CD8-positive, alpha-beta memory T cell (primary cell): Measurements from ENCODE around the gene ERG. TPM values are rescaled to one million over a fixed set of nuclear protein-coding genes. Genes with fewer than 3 reads are reported as not detected.
A peak's percentile ranks its signal among the peaks of the same experiment; 100 is the strongest.

Experiments used
- CTCF ChIA-PET: fragments of 350-600 bp; sonication (Branson Sonifier 250); formaldehyde crosslinking; loops from one replicate; lab custom pipeline; 2021; ENCODE audit warnings: antibody characterized with exemption; lab: Charles Lee
- POLR2A ChIA-PET: fragments of 350-600 bp; sonication (Branson Sonifier 250); formaldehyde crosslinking; loops from one replicate; lab custom pipeline; 2021; ENCODE audit warnings: antibody characterized with exemption; lab: Charles Lee
- DNase-seq, 5 donors: peaks; one replicate each; pipeline versions ENCODE4 v3.0.0 to v3.0.0-alpha.2; 2020 to 2022; ENCODE audit warnings: mixed read lengths in 1 of 5
- H3K27ac ChIP-seq: one replicate; pipeline ENCODE4 v1.7.0; 2013; ENCODE audit warnings: low read depth, mild to moderate bottlenecking, low read length, moderate library complexity
- H3K27me3 ChIP-seq: 2 replicates; pipeline ENCODE4 v1.7.0; 2013; ENCODE audit warnings: low read length, mild to moderate bottlenecking; ENCODE audit not compliant: insufficient read depth, poor library complexity, severe bottlenecking
- H3K36me3 ChIP-seq: 2 replicates; pipeline ENCODE4 v1.7.0; 2013; ENCODE audit warnings: mild to moderate bottlenecking, low read length, moderate library complexity; ENCODE audit not compliant: insufficient read depth
- H3K4me1 ChIP-seq: 2 replicates; pipeline ENCODE4 v1.7.0; 2013; ENCODE audit warnings: mild to moderate bottlenecking, low read length, moderate library complexity; ENCODE audit not compliant: insufficient read depth
- H3K4me3 ChIP-seq: 2 replicates; pipeline ENCODE4 v1.7.0; 2013; ENCODE audit warnings: mild to moderate bottlenecking, low read length
- H3K9me3 ChIP-seq: 2 replicates; pipeline ENCODE4 v1.7.0; 2013; ENCODE audit warnings: mild to moderate bottlenecking, low read length
- H3K27ac Mint-ChIP-seq, 8 donors: one replicate each; pipeline ENCODE4 v1.8.0; 2020 to 2021; ENCODE audit warnings: mixed read lengths in 8 of 8, mild to moderate bottlenecking in 6 of 8, inconsistent platforms in 3 of 8, moderate library complexity in 3 of 8
- H3K27me3 Mint-ChIP-seq, 2 donors: one replicate each; pipeline ENCODE4 v1.8.0; 2020 to 2021; ENCODE audit warnings: mixed read lengths in 2 of 2, mild to moderate bottlenecking in 1 of 2, moderate library complexity in 1 of 2
- H3K36me3 Mint-ChIP-seq, 3 donors: one replicate each; pipeline ENCODE4 v1.8.0; 2020 to 2021; ENCODE audit warnings: mixed read lengths in 3 of 3, inconsistent platforms in 1 of 3, mild to moderate bottlenecking in 1 of 3
- H3K4me1 Mint-ChIP-seq, 3 donors: one replicate each; pipeline ENCODE4 v1.8.0; 2020 to 2021; ENCODE audit warnings: mixed read lengths in 3 of 3, inconsistent platforms in 1 of 3, mild to moderate bottlenecking in 1 of 3
- H3K4me3 Mint-ChIP-seq, 7 donors: one replicate each; pipeline ENCODE4 v1.8.0; 2020 to 2021; ENCODE audit warnings: mixed read lengths in 7 of 7, mild to moderate bottlenecking in 6 of 7, moderate library complexity in 4 of 7, inconsistent platforms in 2 of 7
- H3K9me3 Mint-ChIP-seq, 5 donors: one replicate each; pipeline ENCODE4 v1.8.0; 2020 to 2022; ENCODE audit warnings: mixed read lengths in 5 of 5, mild to moderate bottlenecking in 3 of 5, moderate library complexity in 2 of 5, inconsistent platforms in 1 of 5
- polyA plus RNA-seq: library from polyadenylated mRNA; unstranded; fragments of 300-500 nt; fragmentation: Illumina TruSeq; gene quantifications from one replicate; pipeline ENCODE4 v1.2.3, GENCODE V29; 2021
- total RNA-seq, 2 experiments: library from RNA; stranded (reverse); gene quantifications; one replicate each; pipeline ENCODE4 v1.2.3, GENCODE V29; 2021

Gene ERG, protein sequence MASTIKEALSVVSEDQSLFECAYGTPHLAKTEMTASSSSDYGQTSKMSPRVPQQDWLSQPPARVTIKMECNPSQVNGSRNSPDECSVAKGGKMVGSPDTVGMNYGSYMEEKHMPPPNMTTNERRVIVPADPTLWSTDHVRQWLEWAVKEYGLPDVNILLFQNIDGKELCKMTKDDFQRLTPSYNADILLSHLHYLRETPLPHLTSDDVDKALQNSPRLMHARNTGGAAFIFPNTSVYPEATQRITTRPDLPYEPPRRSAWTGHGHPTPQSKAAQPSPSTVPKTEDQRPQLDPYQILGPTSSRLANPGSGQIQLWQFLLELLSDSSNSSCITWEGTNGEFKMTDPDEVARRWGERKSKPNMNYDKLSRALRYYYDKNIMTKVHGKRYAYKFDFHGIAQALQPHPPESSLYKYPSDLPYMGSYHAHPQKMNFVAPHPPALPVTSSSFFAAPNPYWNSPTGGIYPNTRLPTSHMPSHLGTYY
- total RNA-seq (not detected), polyA plus RNA-seq (not detected)

DNA sequence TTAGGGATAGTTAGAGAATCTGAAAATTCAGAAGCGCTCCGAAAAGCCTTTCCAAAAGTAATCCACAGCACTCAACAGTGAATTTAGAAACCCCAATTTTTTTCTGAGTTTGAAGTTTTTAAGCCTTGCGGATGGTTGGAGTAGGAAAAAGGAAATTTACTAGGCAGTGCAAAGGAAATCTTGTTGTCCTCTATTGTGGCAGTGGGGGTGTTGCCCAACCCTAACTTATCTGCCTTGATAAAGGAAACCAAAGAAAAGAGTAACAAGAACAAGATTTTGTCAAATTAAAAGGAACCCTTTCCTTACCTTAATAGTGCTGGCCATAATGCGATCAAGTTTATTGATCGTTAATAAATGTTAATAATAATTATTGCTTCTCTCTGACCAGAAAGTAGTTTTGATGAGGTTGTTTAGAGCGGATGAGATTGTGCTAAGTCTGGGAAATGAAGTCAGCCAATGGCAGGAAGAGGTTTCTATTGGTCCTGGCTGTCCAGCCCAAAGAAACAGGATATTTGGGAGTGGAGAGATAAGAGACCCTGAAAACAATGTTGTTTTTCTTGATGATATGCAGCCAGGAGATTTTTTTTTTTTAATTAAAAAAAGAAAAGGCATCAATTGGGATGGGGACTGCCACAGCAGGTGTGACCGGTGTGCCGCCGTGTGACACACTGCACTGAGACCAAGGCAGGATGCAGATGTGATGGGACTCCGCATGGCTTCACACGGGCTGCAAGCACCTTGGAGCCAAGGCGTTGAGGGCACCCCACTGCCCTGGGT lies at the start of gene ERG:
ERG (minus strand) TSS at position 421 of the 777 bp plus-strand sequence; CDS start at position 324, 97 bp downstream.
- peak within 1 kb of the TSS in 1 of 8 donors; percentile 4 for H3K27ac Mint-ChIP-seq
- POLR2A ChIA-PET = no interaction called here
- no peak within 1 kb of the TSS for H3K4me3 Mint-ChIP-seq

DNA sequence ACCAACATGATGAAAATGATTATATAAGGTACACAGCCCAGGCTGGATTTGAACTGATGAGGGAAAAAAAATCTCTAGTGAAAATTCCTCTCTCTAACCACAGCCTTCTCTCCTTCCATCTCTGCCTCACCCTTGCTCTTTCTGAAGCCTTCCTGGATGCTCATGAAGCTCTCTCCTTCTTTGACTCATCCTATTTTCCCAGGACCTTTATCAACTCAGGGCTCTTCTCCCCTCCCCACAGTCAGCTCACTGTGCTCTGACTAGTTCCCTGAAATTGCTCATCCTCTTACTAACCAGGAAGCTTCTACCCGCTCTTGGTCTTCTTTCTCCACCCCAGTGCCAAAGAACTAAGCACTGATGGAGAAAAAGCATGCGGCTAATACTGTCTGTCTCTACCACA lies 46.4 kb upstream of the ERG start:
- POLR2A ChIA-PET = no interaction called here
- H3K9me3 Mint-ChIP-seq = no peaks in the 10 kb centered on the region
- no peak overlapping the region for H3K27ac ChIP-seq

More for the DNA sequence above, at the start of gene ERG:
- Mint-ChIP-seq H3K36me3 (no peaks in the 10 kb centered on the region), H3K27me3 (peaks cover 14 to 69% of the 10 kb centered on the region in 2 donors), H3K4me1 (no peaks in the 10 kb centered on the region), H3K9me3 (no peaks in the 10 kb centered on the region)
- DNase-seq = no peak
- CTCF ChIA-PET = no interaction called here
- Histone ChIP-seq H3K4me1 (no peaks in the 10 kb centered on the region), H3K4me3 (no peak within 1 kb of the TSS), H3K36me3 (no peaks in the 10 kb centered on the region), H3K9me3 (no peaks in the 10 kb centered on the region), H3K27ac (no peak within 1 kb of the TSS), H3K27me3 (no peaks in the 10 kb centered on the region)

DNA sequence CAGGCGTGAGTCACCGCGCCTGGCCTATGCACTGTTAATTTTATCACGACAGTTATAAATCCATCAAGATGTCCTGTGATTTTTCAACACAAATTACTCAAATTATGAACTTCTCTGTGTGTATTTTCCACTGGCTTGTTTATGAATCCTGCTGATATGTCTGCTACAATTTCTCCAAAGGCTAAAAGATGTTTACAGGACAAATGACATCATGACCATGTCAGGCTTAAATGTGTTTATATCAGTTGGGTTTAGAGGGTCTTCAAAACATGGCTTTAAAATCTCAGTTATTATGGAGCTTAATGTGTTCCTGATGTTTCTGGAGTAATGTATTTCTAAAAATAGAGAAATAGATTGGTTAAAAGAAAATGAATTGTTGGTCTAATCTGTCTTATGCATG lies 44.0 kb upstream of the ERG start:
- Mint-ChIP-seq H3K27ac (no peak overlapping the region), H3K9me3 (no peaks in the 10 kb centered on the region), H3K4me3 (no peak overlapping the region), H3K36me3 (no peaks in the 10 kb centered on the region), H3K27me3 (peaks cover 0 to 7% of the 10 kb centered on the region in 2 donors), H3K4me1 (no peaks in the 10 kb centered on the region)
- CTCF ChIA-PET = no interaction called here
- no peak overlapping the region for H3K27ac ChIP-seq
- no peaks in the 10 kb centered on the region for H3K9me3 ChIP-seq
- H3K27me3 ChIP-seq = no peaks in the 10 kb centered on the region
- POLR2A ChIA-PET = no interaction called here
- no peak overlapping the region for H3K4me3 ChIP-seq
- H3K36me3 ChIP-seq = no peaks in the 10 kb centered on the region
- no peaks in the 10 kb centered on the region for H3K4me1 ChIP-seq
- no peak for DNase-seq

More for the DNA sequence above, 46.4 kb upstream of the ERG start:
- H3K27ac Mint-ChIP-seq = no peak overlapping the region
- H3K27me3 Mint-ChIP-seq = peaks cover 0 to 7% of the 10 kb centered on the region in 2 donors
- no peak for DNase-seq
- no peaks in the 10 kb centered on the region for H3K4me1 Mint-ChIP-seq
- H3K36me3 Mint-ChIP-seq = no peaks in the 10 kb centered on the region
- Histone ChIP-seq H3K4me1 (no peaks in the 10 kb centered on the region), H3K4me3 (no peak overlapping the region), H3K9me3 (no peaks in the 10 kb centered on the region), H3K36me3 (no peaks in the 10 kb centered on the region), H3K27me3 (no peaks in the 10 kb centered on the region)
- no peak overlapping the region for H3K4me3 Mint-ChIP-seq
- CTCF ChIA-PET = no interaction called here

DNA sequence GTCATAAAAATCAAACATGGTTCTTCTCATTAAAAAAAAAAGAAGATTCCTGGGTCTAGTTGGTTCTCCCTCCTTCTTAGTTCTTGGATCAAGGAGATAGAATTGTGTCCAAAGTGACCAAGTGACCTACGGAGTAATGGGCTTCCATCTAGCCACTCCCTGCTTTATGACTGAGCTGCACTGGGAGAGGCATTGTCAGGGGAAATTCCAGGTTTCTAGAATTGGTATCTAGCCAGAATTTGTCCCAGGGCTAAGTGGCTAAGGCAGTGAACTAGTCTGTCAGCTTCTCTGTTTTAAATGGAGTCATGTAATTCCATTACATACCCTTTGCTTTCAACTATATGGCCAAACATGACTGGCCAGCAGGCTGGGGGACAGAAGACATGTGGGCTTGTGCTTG lies 40.1 kb upstream of the ERG start:
- POLR2A ChIA-PET = no interaction called here
- no peaks in the 10 kb centered on the region for H3K27me3 ChIP-seq
- no peaks in the 10 kb centered on the region for H3K4me1 Mint-ChIP-seq
- H3K27ac Mint-ChIP-seq = no peak overlapping the region
- peaks cover 2 to 3% of the 10 kb centered on the region in 2 donors for H3K27me3 Mint-ChIP-seq
- no peaks in the 10 kb centered on the region for H3K36me3 ChIP-seq
- DNase-seq = no peak
- CTCF ChIA-PET = no interaction called here
- no peak overlapping the region for H3K4me3 Mint-ChIP-seq
- no peaks in the 10 kb centered on the region for H3K4me1 ChIP-seq
- H3K9me3 ChIP-seq = no peaks in the 10 kb centered on the region
- H3K4me3 ChIP-seq = no peak overlapping the region
- H3K9me3 Mint-ChIP-seq = peaks cover 0 to 2% (median 0%) of the 10 kb centered on the region in 5 donors
- H3K36me3 Mint-ChIP-seq = no peaks in the 10 kb centered on the region
- no peak overlapping the region for H3K27ac ChIP-seq

DNA sequence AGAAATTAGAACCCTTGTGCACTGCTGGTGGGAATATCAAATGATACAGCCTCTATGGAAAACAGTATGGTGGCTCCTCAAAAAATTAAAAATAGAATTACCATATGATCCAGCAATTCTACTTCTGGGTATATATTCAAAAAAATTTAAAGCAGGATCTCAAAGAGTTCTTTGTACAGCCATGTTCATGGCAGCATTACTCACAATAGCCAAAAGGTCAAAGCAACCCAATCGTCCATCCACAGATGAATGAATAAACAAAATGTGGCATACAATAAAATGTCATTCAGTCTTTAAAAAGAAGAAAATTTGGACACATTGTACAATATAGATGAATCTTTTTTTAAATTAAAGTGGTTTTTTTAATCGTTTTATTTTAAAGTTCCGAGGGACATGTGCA lies 36.3 kb upstream of the ERG start:
- POLR2A ChIA-PET = no interaction called here
- no peaks in the 10 kb centered on the region for H3K4me1 ChIP-seq
- Mint-ChIP-seq H3K27ac (no peak overlapping the region), H3K36me3 (no peaks in the 10 kb centered on the region), H3K4me1 (no peaks in the 10 kb centered on the region), H3K27me3 (peaks cover 0 to 2% of the 10 kb centered on the region in 2 donors), H3K4me3 (no peak overlapping the region), H3K9me3 (peaks cover 0 to 2% (median 0%) of the 10 kb centered on the region in 5 donors)
- no peak for DNase-seq
- no peak overlapping the region for H3K27ac ChIP-seq
- H3K27me3 ChIP-seq = no peaks in the 10 kb centered on the region
- no peaks in the 10 kb centered on the region for H3K36me3 ChIP-seq
- CTCF ChIA-PET = no interaction called here
- no peak overlapping the region for H3K4me3 ChIP-seq
- H3K9me3 ChIP-seq = no peaks in the 10 kb centered on the region

DNA sequence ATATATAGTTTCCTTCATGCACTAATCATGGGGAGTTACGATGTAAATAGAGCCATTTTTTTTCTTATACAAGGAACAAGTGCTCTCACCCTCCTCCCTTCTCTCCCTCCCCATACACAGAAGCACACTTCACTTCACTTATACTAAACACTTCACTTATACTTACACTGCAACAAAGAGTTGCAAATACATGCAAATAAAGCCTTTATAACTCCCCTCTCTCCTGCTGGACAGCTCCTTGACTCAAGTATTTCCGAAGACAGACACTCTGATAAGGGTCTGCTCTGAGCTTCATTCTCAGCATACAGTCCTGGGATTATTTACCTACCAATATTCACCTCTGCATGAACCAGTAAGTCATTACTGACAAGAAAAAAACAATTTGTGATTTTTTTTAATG lies 35.6 kb upstream of the ERG start:
- Histone ChIP-seq H3K9me3 (no peaks in the 10 kb centered on the region), H3K36me3 (no peaks in the 10 kb centered on the region), H3K4me1 (no peaks in the 10 kb centered on the region), H3K4me3 (no peak overlapping the region), H3K27ac (no peak overlapping the region), H3K27me3 (no peaks in the 10 kb centered on the region)
- ChIA-PET POLR2A (no interaction called here), CTCF (no interaction called here)
- Mint-ChIP-seq H3K4me3 (no peak overlapping the region), H3K9me3 (peaks cover 0 to 2% (median 0%) of the 10 kb centered on the region in 5 donors), H3K36me3 (no peaks in the 10 kb centered on the region), H3K4me1 (no peaks in the 10 kb centered on the region), H3K27ac (no peak overlapping the region), H3K27me3 (peaks cover 2 to 3% of the 10 kb centered on the region in 2 donors)
- DNase-seq = no peak

DNA sequence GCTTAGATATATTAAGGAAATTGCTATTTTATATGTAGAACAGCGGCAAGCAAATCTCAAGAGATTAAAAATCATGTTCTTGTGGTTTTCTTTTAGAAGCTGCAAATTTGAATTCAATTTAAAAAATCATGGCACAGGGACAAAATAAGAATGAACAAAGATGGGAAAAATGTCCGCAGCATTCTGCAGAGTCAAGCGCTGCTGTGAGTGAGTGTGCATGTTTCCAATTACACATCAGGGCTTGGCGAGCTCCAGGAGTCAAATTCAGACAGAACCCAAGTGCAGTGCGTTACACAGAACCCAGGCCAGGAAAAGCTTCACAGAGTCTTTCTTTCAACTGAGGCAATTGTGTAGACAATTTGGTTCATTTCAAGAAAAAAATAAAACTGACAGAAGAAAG lies 33.3 kb upstream of the ERG start:
- peaks cover 0 to 2% (median 0%) of the 10 kb centered on the region in 5 donors for H3K9me3 Mint-ChIP-seq
- no peak overlapping the region for H3K27ac Mint-ChIP-seq
- Histone ChIP-seq H3K27me3 (no peaks in the 10 kb centered on the region), H3K27ac (no peak overlapping the region), H3K4me1 (no peaks in the 10 kb centered on the region), H3K4me3 (no peak overlapping the region), H3K9me3 (no peaks in the 10 kb centered on the region), H3K36me3 (no peaks in the 10 kb centered on the region)
- H3K4me3 Mint-ChIP-seq = no peak overlapping the region
- H3K27me3 Mint-ChIP-seq = peaks cover 2 to 3% of the 10 kb centered on the region in 2 donors
- POLR2A ChIA-PET = no interaction called here
- DNase-seq = no peak
- H3K4me1 Mint-ChIP-seq = no peaks in the 10 kb centered on the region
- no peaks in the 10 kb centered on the region for H3K36me3 Mint-ChIP-seq
- CTCF ChIA-PET = no interaction called here

DNA sequence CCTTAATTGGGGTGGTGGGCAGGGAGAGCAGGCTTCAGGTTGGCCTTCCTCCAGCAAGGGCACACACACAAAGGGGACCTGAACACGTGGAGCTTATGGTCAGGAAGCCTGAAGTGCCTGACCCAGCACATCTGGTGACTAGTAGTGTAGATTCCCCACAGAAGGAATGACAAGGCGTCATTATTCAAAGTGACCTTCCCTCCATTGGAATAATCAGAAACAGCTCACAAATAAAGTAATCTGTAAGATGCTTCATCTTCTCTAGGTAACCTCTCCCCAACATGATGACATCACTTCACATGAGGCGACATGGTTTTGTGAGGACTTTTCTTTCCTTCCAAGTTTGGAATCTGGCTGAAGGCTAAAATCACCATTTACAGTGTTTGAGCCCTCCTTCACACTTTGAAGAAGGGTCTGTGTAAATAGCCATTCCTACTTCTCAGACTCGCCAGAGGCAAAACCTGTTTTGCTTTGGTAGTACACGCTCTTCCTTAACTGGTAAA lies 32.8 kb upstream of the ERG start:
- Mint-ChIP-seq H3K4me3 (no peak overlapping the region), H3K9me3 (no peaks in the 10 kb centered on the region), H3K27ac (no peak overlapping the region), H3K27me3 (peaks cover 0 to 3% of the 10 kb centered on the region in 2 donors), H3K4me1 (no peaks in the 10 kb centered on the region), H3K36me3 (no peaks in the 10 kb centered on the region)
- Histone ChIP-seq H3K27me3 (no peaks in the 10 kb centered on the region), H3K4me3 (no peak overlapping the region), H3K27ac (no peak overlapping the region), H3K36me3 (no peaks in the 10 kb centered on the region), H3K4me1 (no peaks in the 10 kb centered on the region), H3K9me3 (no peaks in the 10 kb centered on the region)
- no peak for DNase-seq
- POLR2A ChIA-PET = no interaction called here
- CTCF ChIA-PET = no interaction called here
